K562 (cell line): ENCODE data around the gene GJD4. TPM values are rescaled to one million over a fixed set of nuclear protein-coding genes. Genes with fewer than 3 reads are reported as not detected.

Experiments used
- ATAC-seq: fragments of 200-7000 bp; cut with Tn5 transposase; 3 replicates; pipeline ENCODE4 v1.9.1; 2020; ENCODE audit warnings: moderate library complexity
- BruUV-seq: library from RNA; stranded (reverse); fragments of 400-500 nt; replicated peaks from 2 replicates; lab custom pipeline; 2021; lab: Mats Ljungman, UMichigan
- CTCF ChIA-PET: fragments of 300-600 bp; formaldehyde crosslinking; extraction: SDS; loops from one replicate; lab custom pipeline; 2021; ENCODE audit warnings: low intra/inter-chr PET ratio; lab: Yijun Ruan, JAX
- POLR2A ChIA-PET: fragments of 300-600, 350-650 bp; sonication (Branson Sonifier 250); formaldehyde crosslinking; extraction: SDS; loops from one replicate; lab custom pipeline; 2021; ENCODE audit warnings: antibody characterized with exemption, inconsistent platforms; lab: Yijun Ruan, JAX
- DNase-seq, 4 experiments: peaks; one replicate each; pipeline versions ENCODE4 v3.0.0 to v3.0.0-alpha.2; 2011 to 2018; ENCODE audit warnings: low spot score in 3 of 4, mixed read lengths in 3 of 4; ENCODE audit errors: extremely low read depth in 1 of 4
- FAIRE-seq: peaks from 2 replicates; lab custom pipeline; 2011; peaks lifted over from hg19 to GRCh38; lab: Jason Lieb, UNC
- H2AFZ ChIP-seq: 2 replicates; pipeline ENCODE4 v1.6.0; 2011; ENCODE audit warnings: low read depth, low read length, control low read depth, inconsistent platforms
- H3K27ac ChIP-seq: fragments of 200-600 bp; 3 replicates; pipeline ENCODE4 v1.8.0; 2011; ENCODE audit warnings: low read depth, mild to moderate bottlenecking, control low read depth, inconsistent platforms, low read length, moderate library complexity, mixed read lengths; ENCODE audit errors: extremely low read depth
- H3K27me3 ChIP-seq, 2 experiments: fragments of 300-600 bp in 1 of 2; 2 replicates in 1 of 2; 3 replicates in 1 of 2; pipeline versions ENCODE4 v1.6.0 to v1.8.0; 2011; ENCODE audit warnings: inconsistent platforms in 2 of 2, low read length in 2 of 2, mild to moderate bottlenecking in 1 of 2, mixed read lengths in 1 of 2, moderate library complexity in 1 of 2; ENCODE audit not compliant: control insufficient read depth in 2 of 2, insufficient read depth in 2 of 2
- H3K36me3 ChIP-seq: fragments of 300-600 bp; 3 replicates; pipeline ENCODE4 v1.8.0; 2011; ENCODE audit warnings: mild to moderate bottlenecking, low read length, inconsistent platforms; ENCODE audit not compliant: control insufficient read depth, insufficient read depth
- H3K4me1 ChIP-seq, 2 experiments: fragments of 200-600 bp in 1 of 2; replicated peaks in 1 of 2; 2 replicates in 1 of 2; 3 replicates in 1 of 2; pipeline versions ENCODE4 v1.5.1 to v1.8.0; 2011; ENCODE audit warnings: inconsistent platforms in 2 of 2, low read length in 2 of 2, mild to moderate bottlenecking in 1 of 2, mixed read lengths in 1 of 2, moderate library complexity in 1 of 2; ENCODE audit not compliant: control insufficient read depth in 2 of 2, insufficient read depth in 2 of 2
- H3K4me2 ChIP-seq: 2 replicates; pipeline ENCODE4 v1.6.1; 2011; ENCODE audit warnings: low read length, control low read depth, inconsistent platforms, mixed read lengths; ENCODE audit not compliant: insufficient read depth
- H3K4me3 ChIP-seq: fragments of 200-600 bp; sonication (generic), shearing (Covaris generic); 2 replicates; pipeline ENCODE4 v1.5.1; 2016; ENCODE audit warnings: control low read depth, inconsistent platforms
- H3K79me2 ChIP-seq: fragments of 200-600 bp; 3 replicates; pipeline ENCODE4 v1.8.0; 2011; ENCODE audit warnings: low read length, inconsistent platforms; ENCODE audit not compliant: control insufficient read depth, insufficient read depth
- H3K9ac ChIP-seq, 2 experiments: 2 replicates each; pipeline versions ENCODE4 v1.6.0 to v1.6.1; 2011; ENCODE audit warnings: low read depth in 2 of 2, low read length in 2 of 2, control low read depth in 1 of 2, inconsistent platforms in 1 of 2, mild to moderate bottlenecking in 1 of 2, mixed read lengths in 1 of 2; ENCODE audit not compliant: insufficient read depth in 1 of 2
- H3K9me1 ChIP-seq: one replicate; pipeline ENCODE4 v1.6.0; 2011; ENCODE audit warnings: inconsistent platforms, mild to moderate bottlenecking, low read length, moderate library complexity; ENCODE audit not compliant: control insufficient read depth, insufficient read depth
- H3K9me3 ChIP-seq: replicated peaks from 2 replicates; pipeline ENCODE4 v1.5.1; 2011; ENCODE audit warnings: low read depth, low read length, inconsistent platforms; ENCODE audit not compliant: control insufficient read depth, insufficient read depth
- H4K20me1 ChIP-seq: replicated peaks from 2 replicates; pipeline ENCODE4 v1.6.1; 2011; ENCODE audit warnings: low read length, inconsistent platforms, mixed read lengths; ENCODE audit not compliant: control insufficient read depth, insufficient read depth
- BACH1 ChIP-seq: fragments of 200-800 bp; sonication (Bioruptor generic); IDR thresholded peaks from 2 replicates; pipeline ENCODE4 v1.6.1; 2016; ENCODE audit warnings: missing genetic modification characterization, missing compliant biosample characterization
- BHLHE40 ChIP-seq: IDR thresholded peaks from 2 replicates; pipeline ENCODE4 v1.6.1; 2011; ENCODE audit warnings: low read length, improper control_type of control experiment
- BMI1 ChIP-seq: fragments of 150-350 bp; IDR thresholded peaks from 2 replicates; pipeline ENCODE4 v1.6.1; 2014; ENCODE audit warnings: low read length
- E4F1 ChIP-seq: fragments of 250-450 bp; sonication (Bioruptor Pico); IDR thresholded peaks from 2 replicates; pipeline ENCODE4 v1.5.0; 2021; ENCODE audit warnings: mild to moderate bottlenecking, borderline replicate concordance
- FOXP4 ChIP-seq: sonication (generic); formaldehyde crosslinking; IDR thresholded peaks from 2 replicates; pipeline ENCODE4 v1.8.0; 2022; ENCODE audit warnings: mild to moderate bottlenecking, missing genetic modification reagents, borderline replicate concordance
- GABPB1 ChIP-seq: sonication (generic); formaldehyde crosslinking; IDR thresholded peaks from 2 replicates; pipeline ENCODE4 v1.8.0; 2022; ENCODE audit warnings: mild to moderate bottlenecking, missing genetic modification reagents
- KDM2B ChIP-seq: fragments of 250-450 bp; sonication (Bioruptor Pico); IDR thresholded peaks from 2 replicates; pipeline ENCODE4 v1.8.0; 2021; ENCODE audit warnings: mild to moderate bottlenecking, moderate library complexity
- PHB2 ChIP-seq: fragments of 450-650 bp; IDR thresholded peaks from 2 replicates; pipeline ENCODE4 v1.6.1; 2017; ENCODE audit warnings: low read depth
- PHF21A ChIP-seq: fragments of 450-650 bp; IDR thresholded peaks from 2 replicates; pipeline ENCODE4 v1.6.1; 2017; ENCODE audit warnings: low read depth, borderline replicate concordance
- POLR2H ChIP-seq: IDR thresholded peaks from 2 replicates; pipeline ENCODE4 v1.6.1; 2016; ENCODE audit warnings: missing genetic modification characterization, low read depth, mild to moderate bottlenecking, control low read depth, missing compliant biosample characterization, moderate library complexity
- SP2 ChIP-seq: IDR thresholded peaks from 2 replicates; pipeline ENCODE4 v1.6.1; 2011; ENCODE audit warnings: mild to moderate bottlenecking, low read depth, low read length, moderate library complexity; ENCODE audit not compliant: poor library complexity, severe bottlenecking; ENCODE audit errors: extremely low read depth
- SREBF1 ChIP-seq: fragments of 150-350 bp; IDR thresholded peaks from 2 replicates; pipeline ENCODE4 v1.6.1; 2014; ENCODE audit warnings: antibody characterized with exemption, low read depth, low read length, borderline replicate concordance
- TEAD2 ChIP-seq: fragments of 450-650 bp; IDR thresholded peaks from 2 replicates; pipeline ENCODE4 v1.6.1; 2016; ENCODE audit warnings: missing genetic modification characterization, control low read depth, missing compliant biosample characterization
- THAP7 ChIP-seq: fragments of 250-450 bp; sonication (Bioruptor Pico); IDR thresholded peaks from 2 replicates; pipeline ENCODE4 v1.5.0; 2021
- ZNF561 ChIP-seq: fragments of 450-650 bp; formaldehyde crosslinking; conservative IDR thresholded peaks from 2 replicates; pipeline ENCODE4 v1.4.0; 2020; ENCODE audit warnings: mild to moderate bottlenecking, moderate library complexity
- WGBS: fragments of 100-300 bp; shearing (Covaris generic); methylation state at CpG from one replicate; pipeline ENCODE4 v1.1.6; 2016; ENCODE audit warnings: low coverage, mixed read lengths; ENCODE audit not compliant: insufficient coverage; ENCODE audit errors: missing lambda C conversion rate; 5-methylcytosine and 5-hydroxymethylcytosine counted together
- in situ Hi-C: fragments of 300-500 bp; cut with MboI; formaldehyde crosslinking; loops from 4 replicates; pipeline ENCODE4 v1.15.0; 2018; ENCODE audit warnings: inconsistent platforms, mixed read lengths
- intact Hi-C: fragments of 100-400 bp; cut with micrococcal nuclease; formaldehyde crosslinking; loops from 2 replicates; pipeline ENCODE4 v1.14.2; 2022
- polyA plus RNA-seq, 8 experiments: library from polyadenylated mRNA; depleted of rRNA in 4 of 8; stranded (reverse) in 5 of 8; unstranded in 3 of 8; fragments of >200 nt; fragmentation: Nextera tagmentation in 2 of 8; fragmentation: Illumina TruSeq in 1 of 8; extraction: Ambion mirVana in 2 of 8; extraction: Trizol in 1 of 8; gene quantifications; 2 replicates each; pipeline versions ENCODE4 v1.2.1 to v1.2.3, GENCODE V29; 2011 to 2014; ENCODE audit warnings: inconsistent platforms in 1 of 8, missing spikeins in 1 of 8
- total RNA-seq, 7 experiments: library from RNA; depleted of rRNA in 6 of 7; stranded (reverse); fragments of >200 nt in 6 of 7; fragmentation: Illumina TruSeq in 2 of 7; extraction: Trizol in 2 of 7; gene quantifications; 2 replicates each; pipeline versions ENCODE4 v1.2.1 to v1.2.3, GENCODE V29; 2011 to 2021; ENCODE audit warnings: low replicate concordance in 1 of 7

Gene GJD4
- total and polyA plus RNA-seq, 9 of the 15 experiments (the other 6 are each of a cell fraction or from before 2014, with no cell fraction given): not detected

GRCh38 chr10:35613107-35613440, 7.9 kb downstream of the GJD4 start:
- DNase-seq (no peak), ATAC-seq (no peak), FAIRE-seq (no peak)
- in situ Hi-C loops (no loop called here), intact Hi-C loops (loop anchor here (10.0 kb wide), 1 partner anchor 378 kb away; no protein-coding TSS in a partner anchor)
- Histone ChIP-seq H3K36me3 (no peaks in the 10 kb centered on the region), H3K9me1 (no peaks in the 10 kb centered on the region), H3K9ac (no peak overlapping the region), H3K9me3 (no peaks in the 10 kb centered on the region), H3K4me1 (peaks cover 0 to 4% of the 10 kb centered on the region in 2 experiments; a peak in 1 of 5 replicates), H4K20me1 (no peaks in the 10 kb centered on the region), H3K4me3 (no peak overlapping the region), H2AFZ (no peak overlapping the region), H3K79me2 (no peaks in the 10 kb centered on the region), H3K27me3 (peaks cover 0 to 17% of the 10 kb centered on the region in 2 experiments; a peak in 4 of 5 replicates), H3K27ac (no peak overlapping the region), H3K4me2 (no peak overlapping the region)
- 0% methylated on average over 2 of the region's 2 CpGs for WGBS
- POLR2A ChIA-PET: interaction anchor here (0.8 kb wide), 1 partner anchor 1314 kb away, joined by 3 read pairs; no protein-coding TSS in a partner anchor
- BruUV-seq: no TSS peak
- CTCF ChIA-PET: no interaction called here
- TF ChIP-seq BACH1: no peak
- no peak for TF ChIP-seq ZNF561 (CRISPR knock-in tag)
- no peak for TF ChIP-seq TEAD2 (tag)
- TF ChIP-seq SREBF1: no peak
- no peak for TF ChIP-seq KDM2B (CRISPR knock-in tag)
- TF ChIP-seq E4F1 (CRISPR knock-in tag): no peak
- TF ChIP-seq PHB2: no peak
- TF ChIP-seq SP2: no peak
- TF ChIP-seq GABPB1 (CRISPR knock-in tag): no peak
- no peak for TF ChIP-seq BHLHE40
- no peak for TF ChIP-seq BMI1
- TF ChIP-seq POLR2H (tag): no peak
- no peak for TF ChIP-seq THAP7 (CRISPR knock-in tag)
- no peak for TF ChIP-seq PHF21A
- no peak for TF ChIP-seq FOXP4 (CRISPR knock-in tag)
